Activated CD4-positive, CD25-positive, alpha-beta regulatory T cell treated with anti-CD3 and anti-CD28 coated beads, Interleukin-2, amount 50 U/mL, for 24 hours (primary cell): ENCODE results near the gene CD4.

ENCODE experiments used
- ATAC-seq, 2 donors: fragments of 150-1000 bp; cut with Tn5 transposase; one replicate each; pipeline ENCODE4 v1.10.0; 2021; ENCODE audit warnings: mild to moderate bottlenecking in 1 of 2, moderate library complexity in 1 of 2

Gene CD4

DNA sequence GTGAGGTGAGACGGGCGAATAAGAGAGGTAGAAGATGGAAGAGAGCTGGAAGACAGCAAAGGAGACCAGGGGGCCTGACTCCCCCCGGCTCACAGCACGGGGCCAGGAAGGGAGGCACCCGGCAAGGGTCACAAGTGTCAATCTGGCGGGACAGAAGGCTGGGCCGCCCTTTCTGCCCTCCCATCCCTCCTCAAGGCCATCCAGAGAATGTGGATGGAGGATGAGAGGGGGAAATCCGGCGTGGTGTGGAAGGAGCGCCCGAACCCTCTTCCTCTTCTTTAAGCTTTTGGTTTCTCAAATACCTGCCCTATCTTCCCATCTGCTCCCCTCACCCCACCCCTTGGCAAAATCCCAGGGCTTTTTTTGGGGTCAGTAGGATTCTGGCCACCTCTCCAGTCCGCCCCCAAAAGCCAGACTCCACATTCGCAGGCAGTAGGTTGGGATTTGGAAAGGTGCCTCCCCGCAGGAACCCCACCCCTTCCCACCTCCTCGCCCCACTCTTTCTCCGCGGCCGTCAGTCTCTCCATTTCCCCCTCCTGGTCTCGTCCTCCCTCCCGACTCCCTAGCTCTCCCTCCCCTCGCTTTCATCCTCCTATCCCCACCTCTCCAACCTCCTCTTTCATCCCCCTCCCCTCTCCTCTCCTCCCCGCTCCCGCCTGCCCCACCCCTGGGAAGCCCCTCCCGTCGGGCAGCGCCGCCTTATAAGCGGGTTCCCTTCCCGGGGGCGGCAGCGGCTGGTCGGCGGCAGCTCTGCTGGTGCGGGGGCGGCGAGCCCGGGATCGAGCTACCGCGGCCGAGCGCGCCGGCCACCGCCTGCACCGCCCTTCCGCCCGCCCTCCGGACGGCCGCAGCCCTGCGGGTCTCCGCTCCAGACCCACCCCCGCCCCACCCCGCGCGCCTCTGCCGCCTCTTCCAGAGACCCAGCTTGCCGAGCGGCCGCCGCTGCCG is 23.4 kb upstream of the CD4 start, which contains the start of gene PTMS:
TSS of gene PTMS (plus strand) at position 730 of the 948 bp plus-strand sequence. CDS start 343 bp downstream, outside the sequence.
- peak; percentile 3 to 7 for ATAC-seq

DNA sequence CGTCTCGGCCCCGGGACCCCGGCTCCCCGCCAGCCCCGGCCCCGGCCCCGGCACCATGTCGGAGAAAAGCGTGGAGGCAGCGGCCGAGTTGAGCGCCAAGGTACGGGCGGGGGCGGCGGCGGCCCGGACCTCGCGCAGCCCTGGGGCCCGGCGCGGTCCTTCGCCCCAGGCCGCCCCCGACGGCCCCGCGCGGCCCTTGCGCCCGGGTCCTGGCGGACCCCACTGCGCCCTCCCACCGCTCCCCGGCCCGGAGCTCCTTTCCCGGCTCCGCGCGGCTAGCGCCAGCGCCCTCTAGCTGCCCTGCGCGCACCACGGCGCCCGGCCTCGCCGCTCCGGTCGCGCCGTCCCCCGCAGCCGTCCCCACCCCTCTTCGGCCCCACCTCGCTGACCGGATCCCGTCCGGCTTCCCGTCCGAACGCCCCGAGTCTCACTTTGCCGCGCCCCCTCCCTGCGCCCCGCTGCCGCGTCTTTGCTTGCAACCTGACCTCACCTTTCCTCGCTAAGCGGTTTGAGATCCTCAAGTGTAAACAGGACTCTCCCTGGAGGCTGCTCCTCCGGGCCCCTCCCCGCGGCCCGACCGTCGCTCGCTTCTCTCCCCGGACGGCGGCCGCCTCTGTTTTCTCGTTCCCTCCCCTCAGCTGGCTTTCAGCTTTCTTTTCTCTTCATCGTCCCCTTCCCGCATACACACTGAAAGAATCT is 22.5 kb upstream of the CD4 start:
- ATAC-seq = peak; percentile 74 to 75

DNA sequence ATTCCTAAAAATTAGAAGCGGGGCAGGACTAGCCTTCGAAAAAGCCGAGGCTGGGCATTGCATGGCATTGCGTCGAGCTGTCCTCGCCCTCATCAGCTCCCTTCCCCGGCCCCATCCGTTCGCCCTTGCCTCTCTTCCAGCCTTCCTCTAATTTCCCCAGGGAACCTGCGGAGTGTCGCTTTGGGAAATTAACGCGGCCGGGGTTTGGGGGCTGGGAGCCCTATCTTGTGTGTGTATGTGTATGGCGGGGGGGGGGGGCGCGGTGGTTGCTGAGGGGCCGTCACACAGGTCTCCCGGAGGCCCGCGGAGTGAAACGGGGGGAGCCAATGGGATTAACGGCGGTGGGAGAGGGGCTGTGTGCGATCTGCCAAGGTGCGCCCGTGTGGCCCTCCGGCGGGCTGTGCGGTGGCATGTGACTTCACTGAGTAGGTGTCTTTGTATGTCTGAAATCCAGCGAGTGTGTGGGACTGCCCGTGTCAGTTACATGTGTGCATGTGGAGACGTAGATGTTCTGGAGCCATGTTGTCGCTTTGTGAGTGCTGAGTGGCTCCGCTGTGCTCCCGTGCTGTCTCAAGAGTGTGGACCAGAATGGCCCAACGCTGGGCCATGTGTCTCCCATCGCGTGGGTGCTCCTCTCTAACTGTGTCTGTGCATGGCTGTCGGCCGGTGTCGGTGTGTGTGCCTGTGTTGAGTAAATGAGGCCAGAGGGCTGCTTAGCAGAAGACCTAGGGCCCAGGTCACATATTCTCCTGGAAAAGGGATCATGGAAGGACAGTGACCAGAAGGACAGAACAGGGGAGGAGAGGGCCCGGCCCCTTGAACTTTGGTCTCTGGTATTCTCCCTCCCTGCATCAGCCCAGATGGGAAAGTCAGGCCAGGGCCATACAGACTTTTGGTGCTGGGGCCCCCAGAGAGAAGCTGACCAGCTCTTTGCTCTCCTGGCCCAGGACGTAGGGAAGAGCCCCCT is 21.7 kb upstream of the CD4 start:
- ATAC-seq = no peak

DNA sequence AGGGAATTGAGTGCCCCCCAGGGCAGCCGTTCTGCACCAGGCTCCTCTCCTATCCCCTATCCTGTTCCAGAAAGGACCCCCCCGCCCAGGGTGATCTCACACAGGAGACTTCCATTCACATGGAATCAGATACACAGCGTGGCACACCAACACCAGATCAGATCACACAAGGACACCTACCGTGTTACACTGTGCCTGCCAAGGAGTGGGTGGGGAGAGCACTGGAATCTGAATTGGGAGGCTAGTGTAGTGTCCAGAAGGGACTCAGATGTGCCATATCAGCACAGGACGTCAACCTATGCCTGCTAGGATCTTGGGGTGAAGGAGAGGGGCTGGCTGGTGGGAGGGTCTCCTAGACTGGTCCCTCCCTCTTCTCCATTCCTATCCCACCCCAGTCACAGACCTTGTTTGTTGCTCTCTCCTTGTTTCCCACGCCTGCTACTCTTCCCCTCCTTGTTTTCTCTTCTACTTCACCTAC is 20.9 kb upstream of the CD4 start:
- no peak for ATAC-seq

DNA sequence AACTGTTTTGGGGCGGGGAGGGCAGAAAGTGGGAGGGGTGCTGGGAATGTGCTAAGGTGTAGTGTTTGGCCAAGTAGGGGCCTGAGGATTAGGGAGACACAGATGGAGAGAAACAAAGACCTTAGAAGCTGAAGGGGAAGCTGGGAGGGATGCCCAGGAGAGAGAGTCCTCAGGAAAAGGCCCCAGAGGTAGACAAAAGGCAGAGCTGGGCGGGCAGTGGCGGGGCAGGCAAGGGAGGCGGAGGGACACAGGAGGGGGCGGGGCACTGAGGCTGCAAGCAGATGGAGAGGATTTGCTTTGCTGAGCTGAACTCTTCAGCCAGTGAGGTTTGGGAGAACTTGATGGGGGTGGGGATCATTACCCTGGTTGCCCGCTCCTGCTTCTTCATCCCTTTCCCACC is 20.3 kb upstream of the CD4 start:
- no peak for ATAC-seq

DNA sequence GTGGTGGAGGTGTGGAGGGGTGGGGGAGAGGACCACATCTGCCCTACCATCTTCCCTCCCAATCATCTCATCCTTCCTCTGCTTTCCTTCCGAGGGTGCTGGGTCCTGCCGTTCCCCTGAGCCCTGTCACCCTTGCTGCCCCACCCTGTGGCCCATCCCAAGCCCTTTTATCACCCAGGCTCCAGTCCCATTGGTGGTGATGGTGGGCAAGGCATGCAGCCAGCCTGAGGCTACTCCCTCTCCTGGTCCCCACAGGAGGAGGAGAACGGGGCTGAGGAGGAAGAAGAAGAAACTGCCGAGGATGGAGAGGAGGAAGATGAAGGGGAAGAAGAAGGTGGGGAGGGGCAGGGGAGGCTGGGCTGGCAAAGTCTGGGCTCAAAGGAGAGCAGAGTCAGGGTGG is 19.7 kb upstream of the CD4 start:
- ATAC-seq = no peak

DNA sequence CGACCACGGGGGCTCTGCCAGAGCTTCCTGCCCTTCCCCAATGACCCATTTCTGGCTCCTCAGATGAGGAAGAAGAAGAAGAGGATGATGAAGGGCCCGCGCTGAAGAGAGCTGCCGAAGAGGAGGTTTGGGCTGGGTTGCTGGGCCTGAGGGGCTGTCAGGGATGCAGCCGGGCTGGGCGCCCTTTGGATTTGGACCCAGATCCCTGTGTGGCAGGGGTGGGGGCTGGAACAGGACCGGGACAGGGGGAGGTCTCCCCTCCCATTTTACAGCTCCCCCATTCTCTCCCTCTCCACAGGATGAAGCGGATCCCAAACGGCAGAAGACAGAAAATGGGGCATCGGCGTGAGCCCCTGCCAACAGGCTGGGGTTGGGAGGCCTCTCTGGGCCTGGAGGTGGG is 19.2 kb upstream of the CD4 start:
- no peak for ATAC-seq

DNA sequence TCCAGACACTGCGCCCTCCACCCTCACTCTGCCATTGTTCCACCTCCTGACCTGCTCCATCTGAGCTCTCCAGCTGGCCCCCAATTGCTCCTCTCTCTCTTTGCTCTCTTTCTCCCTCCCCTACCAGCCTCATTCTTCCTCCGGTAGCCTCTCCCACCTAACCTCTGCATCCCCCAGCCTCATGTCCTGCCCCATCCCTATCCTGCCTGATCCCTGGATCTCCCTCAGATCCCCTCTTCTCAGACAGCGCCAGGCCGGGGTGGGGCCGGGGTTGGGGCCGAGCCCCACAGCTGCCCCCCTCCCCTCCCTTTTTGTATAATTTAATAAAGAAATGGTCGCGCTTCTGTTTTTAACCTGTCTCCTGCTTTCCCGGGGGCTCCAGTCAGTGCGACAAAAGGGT is 18.7 kb upstream of the CD4 start:
- no peak for ATAC-seq

DNA sequence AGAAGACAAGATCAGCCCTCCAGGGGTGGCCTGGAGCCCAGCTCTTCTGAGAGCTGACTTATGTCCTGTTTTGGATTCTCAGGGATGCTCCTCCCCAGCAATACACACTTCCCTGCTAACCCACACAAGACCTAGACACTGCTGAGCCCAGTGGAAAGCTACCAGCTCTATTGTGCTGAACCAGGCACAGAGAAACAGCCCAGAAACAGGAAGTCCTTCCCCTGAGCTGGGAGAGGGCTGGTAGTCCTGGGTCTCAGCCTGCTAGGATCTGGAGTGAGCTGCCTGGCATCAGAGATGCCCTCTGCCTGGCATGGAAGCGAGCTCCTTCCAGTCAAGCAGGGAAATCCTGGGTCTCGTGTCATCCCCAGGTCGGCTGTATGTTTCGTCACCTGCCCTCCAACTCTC is 18.2 kb upstream of the CD4 start:
- ATAC-seq = no peak

DNA sequence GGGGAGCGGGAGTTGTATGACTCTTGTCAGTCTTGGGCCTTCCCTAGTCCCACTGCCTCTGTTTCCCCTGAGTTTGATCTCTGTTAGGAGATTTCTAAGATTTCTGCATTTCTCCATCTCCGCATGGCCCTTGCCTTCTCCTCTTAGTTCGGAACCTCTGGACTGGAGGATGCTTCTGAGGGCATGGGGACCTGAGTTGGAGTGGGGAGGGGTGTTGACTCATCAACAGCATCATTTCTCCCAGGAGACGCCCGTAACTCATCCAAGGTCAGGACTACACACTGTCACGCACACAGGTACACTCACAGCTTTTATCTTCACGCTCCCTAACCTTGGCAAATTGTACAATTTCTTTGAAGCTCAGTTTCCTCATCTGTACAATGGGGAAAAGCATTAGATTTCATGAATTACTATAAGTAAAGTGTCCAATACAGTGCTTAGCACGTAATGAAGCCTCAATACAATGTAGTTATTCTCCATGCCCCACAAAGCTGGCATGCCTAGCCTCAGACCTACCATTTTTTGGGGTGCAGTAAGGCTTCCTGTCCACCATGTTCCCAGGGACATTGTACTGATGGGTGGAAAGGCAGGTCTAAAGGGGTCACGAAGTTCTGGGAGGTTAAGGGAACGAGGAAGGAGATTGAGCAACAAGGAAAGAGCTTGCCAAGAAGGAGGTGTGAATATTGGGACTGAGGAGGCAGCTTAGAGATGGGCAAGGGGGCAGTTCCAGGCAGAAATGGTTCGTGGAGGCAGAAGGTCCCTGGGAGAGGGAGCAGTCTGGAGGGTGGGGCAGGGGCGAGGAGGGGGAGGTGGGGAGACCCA is 17.6 kb upstream of the CD4 start:
- ATAC-seq = no peak

DNA sequence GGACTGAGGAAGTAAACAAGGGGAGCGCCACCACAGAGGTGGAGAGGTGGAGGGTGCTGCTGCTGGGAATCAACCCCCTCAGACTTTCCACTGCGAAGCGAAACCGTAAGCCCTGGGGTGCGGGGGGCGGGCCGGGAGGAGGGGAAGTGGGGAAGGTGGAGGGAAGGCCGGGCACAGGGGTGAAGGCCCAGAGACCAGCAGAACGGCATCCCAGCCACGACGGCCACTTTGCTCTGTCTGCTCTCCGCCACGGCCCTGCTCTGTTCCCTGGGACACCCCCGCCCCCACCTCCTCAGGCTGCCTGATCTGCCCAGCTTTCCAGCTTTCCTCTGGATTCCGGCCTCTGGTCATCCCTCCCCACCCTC is 17.0 kb upstream of the CD4 start, which contains the start of gene LAG3:
TSS of gene LAG3 (plus strand) at position 190 of the 365 bp plus-strand sequence. CDS start 333 bp downstream, outside the sequence.
- ATAC-seq = peak; percentile 62 to 63

DNA sequence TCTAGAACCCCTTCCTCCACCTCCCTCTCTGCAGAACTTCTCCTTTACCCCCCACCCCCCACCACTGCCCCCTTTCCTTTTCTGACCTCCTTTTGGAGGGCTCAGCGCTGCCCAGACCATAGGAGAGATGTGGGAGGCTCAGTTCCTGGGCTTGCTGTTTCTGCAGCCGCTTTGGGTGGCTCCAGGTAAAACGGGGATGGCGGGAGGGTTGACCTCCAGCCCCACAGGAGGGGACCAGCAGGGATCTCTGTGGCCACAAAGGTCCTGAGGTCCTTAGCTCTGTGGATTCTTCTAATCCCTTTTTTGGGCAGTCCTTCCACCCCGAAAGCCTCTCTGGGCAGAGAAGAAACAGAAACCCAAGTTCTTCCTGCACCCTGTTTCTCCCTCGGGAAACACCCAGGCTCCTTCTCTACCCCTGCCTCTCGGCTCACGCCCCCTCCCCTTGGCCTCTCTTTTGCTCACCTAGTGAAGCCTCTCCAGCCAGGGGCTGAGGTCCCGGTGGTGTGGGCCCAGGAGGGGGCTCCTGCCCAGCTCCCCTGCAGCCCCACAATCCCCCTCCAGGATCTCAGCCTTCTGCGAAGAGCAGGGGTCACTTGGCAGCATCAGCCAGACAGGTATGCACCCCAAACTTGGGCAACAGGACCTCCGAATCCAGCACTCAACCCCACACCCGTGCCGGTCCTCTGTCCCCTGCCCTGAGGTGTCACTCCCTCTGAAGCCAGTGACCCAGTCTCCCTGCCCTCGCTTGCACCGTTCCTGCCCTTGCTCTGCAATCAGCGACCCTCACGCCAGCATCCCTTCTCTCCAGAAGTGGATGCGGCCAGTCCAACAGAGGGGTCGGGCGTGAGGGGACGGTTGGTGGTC is 16.4 kb upstream of the CD4 start:
- no peak for ATAC-seq

DNA sequence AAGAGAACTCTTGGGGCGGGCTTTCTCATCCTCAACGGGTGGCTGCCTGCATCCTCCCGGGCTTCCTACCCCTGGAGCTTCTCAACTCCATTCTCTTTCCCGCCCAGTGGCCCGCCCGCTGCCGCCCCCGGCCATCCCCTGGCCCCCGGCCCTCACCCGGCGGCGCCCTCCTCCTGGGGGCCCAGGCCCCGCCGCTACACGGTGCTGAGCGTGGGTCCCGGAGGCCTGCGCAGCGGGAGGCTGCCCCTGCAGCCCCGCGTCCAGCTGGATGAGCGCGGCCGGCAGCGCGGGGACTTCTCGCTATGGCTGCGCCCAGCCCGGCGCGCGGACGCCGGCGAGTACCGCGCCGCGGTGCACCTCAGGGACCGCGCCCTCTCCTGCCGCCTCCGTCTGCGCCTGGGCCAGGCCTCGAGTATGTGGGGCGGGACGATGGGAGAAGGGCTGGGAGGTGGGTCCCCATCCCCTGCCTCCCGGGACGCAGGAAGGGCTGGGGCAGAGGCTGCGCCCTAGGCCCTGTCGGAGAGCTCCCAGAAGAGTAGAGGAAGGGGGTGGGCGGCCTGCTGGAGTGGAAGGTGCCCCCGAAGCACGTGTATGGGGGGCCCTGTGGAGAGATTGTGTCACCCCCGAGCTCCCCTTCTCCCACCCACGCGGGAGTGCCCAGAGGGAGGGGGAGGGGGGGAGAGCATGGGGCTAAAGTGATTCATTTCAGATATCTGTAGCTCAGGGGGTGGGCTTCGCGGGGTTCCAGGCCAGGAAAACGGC is 15.6 kb upstream of the CD4 start:
- peak; percentile 29 to 34 for ATAC-seq

DNA sequence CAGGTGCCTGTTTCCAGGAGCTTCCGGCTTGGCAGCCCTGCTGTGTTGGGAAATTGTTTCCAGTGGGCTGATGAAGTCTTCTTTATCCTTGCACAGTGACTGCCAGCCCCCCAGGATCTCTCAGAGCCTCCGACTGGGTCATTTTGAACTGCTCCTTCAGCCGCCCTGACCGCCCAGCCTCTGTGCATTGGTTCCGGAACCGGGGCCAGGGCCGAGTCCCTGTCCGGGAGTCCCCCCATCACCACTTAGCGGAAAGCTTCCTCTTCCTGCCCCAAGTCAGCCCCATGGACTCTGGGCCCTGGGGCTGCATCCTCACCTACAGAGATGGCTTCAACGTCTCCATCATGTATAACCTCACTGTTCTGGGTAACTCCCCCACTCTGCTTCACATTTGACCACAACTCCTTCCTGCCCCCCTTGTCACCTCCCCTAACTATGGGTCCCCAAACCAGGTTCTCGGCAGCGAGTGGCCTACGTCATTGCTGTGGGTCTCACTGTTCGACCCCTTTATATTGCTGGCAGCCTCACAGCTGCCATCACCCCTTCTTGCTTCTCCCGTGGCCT is 14.7 kb upstream of the CD4 start:
- no peak for ATAC-seq

DNA sequence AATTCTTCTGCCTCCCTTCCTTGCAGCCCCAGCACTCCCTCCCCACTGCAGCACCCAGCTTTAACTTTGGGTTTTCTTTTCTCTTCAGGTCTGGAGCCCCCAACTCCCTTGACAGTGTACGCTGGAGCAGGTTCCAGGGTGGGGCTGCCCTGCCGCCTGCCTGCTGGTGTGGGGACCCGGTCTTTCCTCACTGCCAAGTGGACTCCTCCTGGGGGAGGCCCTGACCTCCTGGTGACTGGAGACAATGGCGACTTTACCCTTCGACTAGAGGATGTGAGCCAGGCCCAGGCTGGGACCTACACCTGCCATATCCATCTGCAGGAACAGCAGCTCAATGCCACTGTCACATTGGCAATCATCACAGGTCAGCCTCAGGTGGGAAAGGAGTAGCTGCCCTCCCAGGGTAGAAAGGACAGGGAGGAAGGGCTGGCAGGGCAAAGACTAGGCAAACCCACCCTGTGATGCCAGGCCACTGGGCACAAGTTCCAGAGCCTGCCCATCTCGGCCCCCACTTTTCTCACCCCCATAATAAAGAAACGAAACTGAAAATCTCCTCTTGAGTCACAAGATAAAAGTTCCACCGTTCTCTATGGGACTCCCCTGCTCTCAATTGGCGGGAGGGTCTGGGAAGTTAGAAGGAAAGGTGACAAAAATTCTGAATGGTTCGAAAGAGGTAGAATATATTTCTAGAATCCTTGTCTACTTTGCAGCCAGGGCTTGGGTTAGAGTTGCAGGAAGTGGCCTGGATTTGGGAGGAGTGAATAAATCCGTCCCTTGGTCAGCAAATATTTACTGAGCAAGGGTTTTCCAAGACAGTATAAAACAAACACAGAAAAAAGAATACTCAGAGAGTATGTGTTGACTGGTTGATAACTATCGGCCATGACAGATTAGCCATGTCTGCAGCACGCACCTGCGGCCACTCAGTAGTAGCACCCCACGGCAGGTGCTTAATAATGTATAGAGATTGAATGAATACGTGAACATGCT is 13.8 kb upstream of the CD4 start:
- no peak for ATAC-seq

DNA sequence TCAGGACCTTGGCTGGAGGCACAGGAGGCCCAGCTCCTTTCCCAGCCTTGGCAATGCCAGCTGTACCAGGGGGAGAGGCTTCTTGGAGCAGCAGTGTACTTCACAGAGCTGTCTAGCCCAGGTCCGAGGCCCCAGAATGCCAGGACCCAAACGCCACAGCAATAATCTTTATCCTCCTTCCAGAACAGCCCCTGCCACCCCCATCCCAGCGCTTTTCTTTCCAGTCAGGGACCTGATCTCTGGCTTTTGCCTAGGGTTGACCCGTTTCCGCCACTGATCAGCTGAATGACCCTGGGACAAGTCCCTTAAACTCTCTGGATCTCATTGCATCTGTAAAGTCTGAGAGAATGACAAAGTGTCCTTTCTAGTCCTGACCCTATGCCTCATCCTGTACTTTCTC is 11.9 kb upstream of the CD4 start:
- ATAC-seq = no peak

DNA sequence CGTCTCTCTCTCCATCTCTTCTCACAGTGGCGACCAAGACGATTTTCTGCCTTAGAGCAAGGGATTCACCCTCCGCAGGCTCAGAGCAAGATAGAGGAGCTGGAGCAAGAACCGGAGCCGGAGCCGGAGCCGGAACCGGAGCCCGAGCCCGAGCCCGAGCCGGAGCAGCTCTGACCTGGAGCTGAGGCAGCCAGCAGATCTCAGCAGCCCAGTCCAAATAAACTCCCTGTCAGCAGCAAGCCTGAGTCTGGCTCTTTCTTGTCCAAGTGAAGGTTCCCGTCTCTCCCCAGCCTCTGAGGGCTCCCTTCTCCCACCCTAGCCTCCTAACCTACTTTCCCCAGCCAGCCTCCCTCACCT is 11.1 kb upstream of the CD4 start:
- no peak for ATAC-seq
